Neuronal stem cell (in vitro differentiated cells): Measurements from ENCODE around the gene C2CD4D.

Experiments used
- DNase-seq: peaks from one replicate; pipeline ENCODE4 v3.0.0-alpha.2; 2013; ENCODE audit warnings: low spot score
- H2AFZ ChIP-seq: one replicate; pipeline ENCODE4 v1.6.1; 2013; ENCODE audit warnings: mild to moderate bottlenecking, low read length, inconsistent platforms
- H2AK5ac ChIP-seq: 2 replicates; pipeline ENCODE4 v1.6.1; 2013; ENCODE audit warnings: low read depth, mild to moderate bottlenecking, inconsistent platforms, low read length, moderate library complexity, mixed read lengths
- H2BK120ac ChIP-seq: 2 replicates; pipeline ENCODE4 v1.6.1; 2013; ENCODE audit warnings: low read depth, mild to moderate bottlenecking, inconsistent platforms, low read length, moderate library complexity, mixed read lengths
- H2BK12ac ChIP-seq: one replicate; pipeline ENCODE4 v1.6.1; 2013; ENCODE audit warnings: low read length, inconsistent platforms
- H2BK15ac ChIP-seq: 2 replicates; pipeline ENCODE4 v1.6.1; 2013; ENCODE audit warnings: mild to moderate bottlenecking, low read length, inconsistent platforms, mixed read lengths
- H2BK5ac ChIP-seq: one replicate; pipeline ENCODE4 v1.6.1; 2013; ENCODE audit warnings: inconsistent platforms, mild to moderate bottlenecking, low read length, moderate library complexity
- H3K14ac ChIP-seq: one replicate; pipeline ENCODE4 v1.6.1; 2013; ENCODE audit warnings: low read length, inconsistent platforms
- H3K18ac ChIP-seq: 2 replicates; pipeline ENCODE4 v1.6.1; 2013; ENCODE audit warnings: low read length, inconsistent platforms
- H3K23ac ChIP-seq: 2 replicates; pipeline ENCODE4 v1.6.1; 2013; ENCODE audit warnings: low read depth, mild to moderate bottlenecking, mixed read lengths, low read length, inconsistent platforms; ENCODE audit not compliant: poor library complexity
- H3K27ac ChIP-seq: replicated peaks from 3 replicates; pipeline ENCODE4 v1.5.1; 2013; ENCODE audit warnings: low read length, inconsistent platforms
- H3K27me3 ChIP-seq, 3 experiments: 2 replicates each; pipeline ENCODE4 v1.6.1; 2013; ENCODE audit warnings: low read length in 3 of 3, mild to moderate bottlenecking in 2 of 3, inconsistent platforms in 1 of 3, low read depth in 1 of 3, mixed read lengths in 1 of 3, moderate library complexity in 1 of 3; ENCODE audit not compliant: control insufficient read depth in 3 of 3, insufficient read depth in 3 of 3
- H3K36me3 ChIP-seq, 2 donors: replicated peaks in 1 of 2; 2 replicates each; pipeline ENCODE4 v1.6.1; 2013; ENCODE audit warnings: low read length in 2 of 2; ENCODE audit not compliant: control insufficient read depth in 2 of 2, insufficient read depth in 2 of 2
- H3K4ac ChIP-seq: 2 replicates; pipeline ENCODE4 v1.6.1; 2013; ENCODE audit warnings: inconsistent platforms, mild to moderate bottlenecking, low read length, moderate library complexity
- H3K4me1 ChIP-seq, 2 donors: 1 replicate in 1 of 2; 2 replicates in 1 of 2; pipeline ENCODE4 v1.6.1; 2013; ENCODE audit warnings: low read length in 2 of 2, low read depth in 1 of 2; ENCODE audit not compliant: control insufficient read depth in 2 of 2, insufficient read depth in 1 of 2
- H3K4me2 ChIP-seq: one replicate; pipeline ENCODE4 v1.6.1; 2013; ENCODE audit warnings: mild to moderate bottlenecking, low read length, inconsistent platforms; ENCODE audit not compliant: insufficient read depth, poor library complexity, severe bottlenecking
- H3K4me3 ChIP-seq, 2 donors: 2 replicates each; pipeline ENCODE4 v1.5.1; 2013; ENCODE audit warnings: low read length in 2 of 2, mild to moderate bottlenecking in 2 of 2, inconsistent platforms in 1 of 2, moderate library complexity in 1 of 2
- H3K79me1 ChIP-seq: one replicate; pipeline ENCODE4 v1.6.1; 2013; ENCODE audit warnings: low read depth, mild to moderate bottlenecking, inconsistent platforms, low read length, moderate library complexity
- H3K9ac ChIP-seq: one replicate; pipeline ENCODE4 v1.6.1; 2013; ENCODE audit warnings: mild to moderate bottlenecking, low read depth, low read length, inconsistent platforms; ENCODE audit not compliant: poor library complexity
- H3K9me3 ChIP-seq, 2 donors: replicated peaks in 1 of 2; 2 replicates each; pipeline versions ENCODE3 to v1.6.1; 2013; ENCODE audit warnings: low read length in 2 of 2, mild to moderate bottlenecking in 2 of 2, inconsistent platforms in 1 of 2, low read depth in 1 of 2, mixed read lengths in 1 of 2, moderate library complexity in 1 of 2; ENCODE audit not compliant: control insufficient read depth in 2 of 2, insufficient read depth in 1 of 2
- H4K8ac ChIP-seq: one replicate; pipeline ENCODE4 v1.6.1; 2013; ENCODE audit warnings: low read depth, mild to moderate bottlenecking, inconsistent platforms, low read length, moderate library complexity
- H4K91ac ChIP-seq: one replicate; pipeline ENCODE4 v1.6.1; 2013; ENCODE audit warnings: low read length, low read depth, mild to moderate bottlenecking, inconsistent platforms; ENCODE audit not compliant: poor library complexity
- WGBS, 2 donors: extraction: QIAGEN DNeasy Blood & Tissue Kit; methylation state at CpG; one replicate each; pipeline ENCODE4 v1.1.7; 2013; ENCODE audit warnings: missing lambda C conversion rate in 2 of 2, mixed read lengths in 1 of 2; ENCODE audit not compliant: insufficient read length in 2 of 2, insufficient replicate concordance in 1 of 2; ENCODE audit errors: extremely low coverage in 2 of 2; 5-methylcytosine and 5-hydroxymethylcytosine counted together

C2CD4D gene

GRCh38 chr1:151854658-151855057 is 15.0 kb upstream of the C2CD4D start:
- DNase-seq: no peak
- H3K14ac ChIP-seq: no peak overlapping the region
- no peak overlapping the region for H2BK15ac ChIP-seq
- no peak overlapping the region for H3K4me3 ChIP-seq
- no peak overlapping the region for H3K23ac ChIP-seq
- peaks cover 0 to 5% of the 10 kb centered on the region in 2 donors for H3K4me1 ChIP-seq
- H3K27me3 ChIP-seq: peaks cover 0 to 68% (median 0%) of the 10 kb centered on the region in 3 experiments
- H2BK5ac ChIP-seq: no peak overlapping the region
- WGBS, 2 donors: no CpG with 5 or more reads among the region's 7 CpGs
- no peak overlapping the region for H3K27ac ChIP-seq
- H3K4me2 ChIP-seq: no peak overlapping the region
- no peak overlapping the region for H3K4ac ChIP-seq
- no peak overlapping the region for H2AFZ ChIP-seq
- H3K18ac ChIP-seq: no peak overlapping the region
- H3K9ac ChIP-seq: no peak overlapping the region
- no peaks in the 10 kb centered on the region for H3K9me3 ChIP-seq
- no peaks in the 10 kb centered on the region for H3K79me1 ChIP-seq
- H2AK5ac ChIP-seq: no peak overlapping the region
- H4K91ac ChIP-seq: no peak overlapping the region
- H3K36me3 ChIP-seq: no peaks in the 10 kb centered on the region
- no peak overlapping the region for H2BK120ac ChIP-seq
- no peak overlapping the region for H2BK12ac ChIP-seq
- H4K8ac ChIP-seq: no peak overlapping the region

GRCh38 chr1:151853411-151853943 is 13.9 kb upstream of the C2CD4D start, which contains the start of gene THEM5:
Gene THEM5 (minus strand): TSS chr1:151853712. CDS start chr1:151853565, 147 bp downstream.
- H3K4me2 ChIP-seq: no peak within 1 kb of the TSS

GRCh38 chr1:151852733-151853132 is 13.1 kb upstream of the C2CD4D start:
- H3K27me3 ChIP-seq: peaks cover 0 to 64% (median 0%) of the 10 kb centered on the region in 3 experiments
- no peak overlapping the region for H2BK12ac ChIP-seq
- DNase-seq: no peak
- peaks cover 0 to 1% of the 10 kb centered on the region in 2 donors for H3K4me1 ChIP-seq
- peak overlapping the region; percentile 44 for H3K23ac ChIP-seq
- no peak overlapping the region for H2BK5ac ChIP-seq
- no peak overlapping the region for H3K27ac ChIP-seq
- no peak overlapping the region for H3K4me2 ChIP-seq
- H3K4me3 ChIP-seq: no peak overlapping the region
- no peak overlapping the region for H2BK120ac ChIP-seq
- no peak overlapping the region for H3K4ac ChIP-seq
- no peaks in the 10 kb centered on the region for H3K79me1 ChIP-seq
- no peak overlapping the region for H4K91ac ChIP-seq
- H3K9me3 ChIP-seq: no peaks in the 10 kb centered on the region
- peak overlapping the region; percentile 11 for H2AK5ac ChIP-seq
- no peaks in the 10 kb centered on the region for H3K36me3 ChIP-seq
- H3K14ac ChIP-seq: no peak overlapping the region
- H2BK15ac ChIP-seq: no peak overlapping the region
- H3K18ac ChIP-seq: no peak overlapping the region
- WGBS, 2 donors: no CpG with 5 or more reads among the region's 4 CpGs
- H3K9ac ChIP-seq: no peak overlapping the region
- H4K8ac ChIP-seq: no peak overlapping the region
- H2AFZ ChIP-seq: no peak overlapping the region

More at GRCh38 chr1:151853411-151853943, 13.9 kb upstream of the C2CD4D start, which contains the start of gene THEM5:
- no peaks in the 10 kb centered on the region for H3K79me1 ChIP-seq
- no peak for DNase-seq
- H2BK5ac ChIP-seq: peak within 1 kb of the TSS; percentile 39
- H4K8ac ChIP-seq: peak within 1 kb of the TSS; percentile 56
- no peak within 1 kb of the TSS for H4K91ac ChIP-seq
- H2AK5ac ChIP-seq: peak within 1 kb of the TSS; percentile 68
- no peaks in the 10 kb centered on the region for H3K36me3 ChIP-seq
- H3K18ac ChIP-seq: no peak within 1 kb of the TSS
- no peaks in the 10 kb centered on the region for H3K9me3 ChIP-seq
- peaks cover 0 to 64% (median 0%) of the 10 kb centered on the region in 3 experiments for H3K27me3 ChIP-seq
- no peak within 1 kb of the TSS for H2AFZ ChIP-seq
- no peak within 1 kb of the TSS for H2BK15ac ChIP-seq
- WGBS, 2 donors: no CpG with 5 or more reads among the region's 5 CpGs
- H3K27ac ChIP-seq: no peak within 1 kb of the TSS
- no peak within 1 kb of the TSS for H3K14ac ChIP-seq
- no peak within 1 kb of the TSS for H3K9ac ChIP-seq
- no peak within 1 kb of the TSS for H3K4me3 ChIP-seq
- no peak within 1 kb of the TSS for H3K4ac ChIP-seq
- peaks cover 0 to 1% of the 10 kb centered on the region in 2 donors for H3K4me1 ChIP-seq
- H2BK120ac ChIP-seq: no peak within 1 kb of the TSS
- no peak within 1 kb of the TSS for H2BK12ac ChIP-seq
- peak within 1 kb of the TSS; percentile 44 for H3K23ac ChIP-seq

- peaks cover 0 to 64% (median 0%) of the 10 kb centered on the region in 3 experiments for H3K27me3 ChIP-seq
- peak overlapping the region; percentile 21 for H3K9ac ChIP-seq
- peak overlapping the region; percentile 75 for H2BK5ac ChIP-seq
- H2AFZ ChIP-seq: no peak overlapping the region
- peak overlapping the region; percentile 2 for H4K91ac ChIP-seq
- no peaks in the 10 kb centered on the region for H3K79me1 ChIP-seq
- DNase-seq: no peak
- peak overlapping the region; percentile 71 for H3K14ac ChIP-seq
- no peak overlapping the region for H3K23ac ChIP-seq
- peak overlapping the region; percentile 17 for H3K4ac ChIP-seq
- H3K36me3 ChIP-seq: no peaks in the 10 kb centered on the region
- no peak overlapping the region for H2BK12ac ChIP-seq
- peak overlapping the region; percentile 56 for H2AK5ac ChIP-seq
- H3K27ac ChIP-seq: no peak overlapping the region
- no peaks in the 10 kb centered on the region for H3K9me3 ChIP-seq
- H3K18ac ChIP-seq: peak overlapping the region; percentile 19
- peaks cover 0 to 1% of the 10 kb centered on the region in 2 donors for H3K4me1 ChIP-seq
- H3K4me2 ChIP-seq: no peak overlapping the region
- H2BK120ac ChIP-seq: no peak overlapping the region
- H2BK15ac ChIP-seq: no peak overlapping the region
- no peak overlapping the region for H4K8ac ChIP-seq
- H3K4me3 ChIP-seq: no peak overlapping the region
- WGBS, 2 donors: no CpG with 5 or more reads among the region's 8 CpGs
Measured at GRCh38 chr1:151851886-151852285, 12.3 kb upstream of the C2CD4D start.
